Melanocyte of skin (primary cell): Measurements from ENCODE around the gene RREB1. TPM values are rescaled to one million over a fixed set of nuclear protein-coding genes. Genes with fewer than 3 reads are reported as not detected.

Source experiments
- small RNA-seq, 2 donors: library from RNA; depleted of rRNA; stranded (forward); fragments of <200 nt; gene quantifications; one replicate each; pipeline ENCODE3, GENCODE V24; 2012
- total RNA-seq, 2 donors: library from RNA; depleted of rRNA; stranded (reverse); fragments of >200 nt; gene quantifications; 2 replicates each; pipeline ENCODE4 v1.2.3, GENCODE V29; 2012

Gene RREB1
- 10 to 100 TPM; 25.5 to 30.6 TPM for total RNA-seq

GRCh38 chr6:7107578-7108195 is at the start of gene RREB1:
Gene RREB1, plus strand, starts transcription at chr6:7107961. Its CDS starts 73,951 bp downstream, at chr6:7181912.

Small RNAs within 50 kb of the gene (small RNA-seq; reads per million reads assigned to genes)
- gene RF00019: 0 reads per million in 2 donors

Other genes starting within 250 kb of the RREB1 start
- 10 to 100 TPM; 67.4 to 82.9 TPM for gene SSR1, start 205.2 kb downstream of the RREB1 start, total RNA-seq